MCF 10A (cell line): ENCODE data around the gene TNFSF4. TPM values are rescaled to one million over a fixed set of nuclear protein-coding genes. Genes with fewer than 3 reads are reported as not detected.

Experiments
- BruUV-seq: library from RNA; stranded (reverse); fragments of 400-500 nt; replicated peaks from 2 replicates; lab custom pipeline; 2021; lab: Mats Ljungman, UMichigan
- CTCF ChIA-PET: fragments of 300-600 bp; sonication (Branson Sonifier 250); formaldehyde crosslinking; extraction: SDS; loops from one replicate; lab custom pipeline; 2021; ENCODE audit warnings: antibody characterized with exemption, inconsistent platforms; lab: Yijun Ruan, JAX
- POLR2A ChIA-PET: fragments of 300-600, 350-650 bp; sonication (Branson Sonifier 250); formaldehyde crosslinking; extraction: SDS; loops from one replicate; lab custom pipeline; 2020; ENCODE audit warnings: antibody characterized with exemption, inconsistent platforms; lab: Yijun Ruan, JAX
- DNase-seq: peaks from one replicate; pipeline ENCODE4 v3.0.0-alpha.2; 2018; ENCODE audit not compliant: unreplicated experiment
- H3K27ac Mint-ChIP-seq: one replicate; pipeline ENCODE4 v1.8.0; 2022; ENCODE audit warnings: mild to moderate bottlenecking, low read depth, mixed read lengths; ENCODE audit not compliant: unreplicated experiment
- H3K27me3 Mint-ChIP-seq: one replicate; pipeline ENCODE4 v1.8.0; 2022; ENCODE audit warnings: mixed read lengths; ENCODE audit not compliant: insufficient read depth, unreplicated experiment
- H3K36me3 Mint-ChIP-seq: one replicate; pipeline ENCODE4 v1.8.0; 2022; ENCODE audit warnings: mild to moderate bottlenecking, moderate library complexity, mixed read lengths; ENCODE audit not compliant: insufficient read depth, unreplicated experiment
- H3K4me1 Mint-ChIP-seq: one replicate; pipeline ENCODE4 v1.8.0; 2022; ENCODE audit warnings: mixed read lengths; ENCODE audit not compliant: insufficient read depth, unreplicated experiment
- H3K4me3 Mint-ChIP-seq: one replicate; pipeline ENCODE4 v1.8.0; 2022; ENCODE audit warnings: mild to moderate bottlenecking, moderate library complexity, mixed read lengths; ENCODE audit not compliant: unreplicated experiment
- H3K9me3 Mint-ChIP-seq: one replicate; pipeline ENCODE4 v1.8.0; 2022; ENCODE audit warnings: mixed read lengths; ENCODE audit not compliant: unreplicated experiment
- intact Hi-C: fragments of 100-400 bp; cut with micrococcal nuclease; formaldehyde crosslinking; loops from 2 replicates; pipeline ENCODE4 v1.14.1; 2022
- total RNA-seq: library from RNA; stranded (reverse); gene quantifications from 2 replicates; pipeline ENCODE4 v1.2.3, GENCODE V29; 2022
- TF ChIP-seq, protein P1 (sequence below): fragments of 200-600 bp; IDR thresholded peaks from one replicate; pipeline ENCODE4 v1.8.0; 2022; ENCODE audit warnings: antibody characterized with exemption, mild to moderate bottlenecking; ENCODE audit not compliant: unreplicated experiment

The TNFSF4 gene
- total RNA-seq, 1 experiment from 2014 or later, result 0.23 TPM

DNA sequence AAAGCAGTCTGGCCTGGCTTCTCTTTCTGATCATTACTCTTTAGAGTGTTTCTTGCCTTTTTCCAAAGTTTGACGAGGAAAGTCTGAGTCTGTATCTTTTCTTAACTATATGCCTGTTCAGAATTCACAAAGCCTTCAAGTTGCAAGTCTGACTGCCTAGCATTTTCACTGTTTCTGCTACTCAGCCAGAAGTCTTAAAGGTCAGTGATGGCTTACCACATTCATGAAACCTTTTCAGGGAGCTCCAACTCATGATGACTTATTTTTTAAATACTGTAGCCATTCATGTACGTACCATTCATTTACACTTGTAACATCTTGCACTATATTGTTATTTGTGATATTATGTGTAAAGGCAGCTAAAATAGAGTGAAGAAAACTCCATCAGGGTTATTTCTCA, 58.2 kb downstream of the TNFSF4 start:
- no peak overlapping the region for H3K4me3 Mint-ChIP-seq
- peaks cover 4% of the 10 kb centered on the region for H3K36me3 Mint-ChIP-seq
- ChIA-PET CTCF (interaction anchor here (0.6 to 0.7 kb wide), 3 partner anchors 22 to 382 kb away, joined by 3 read pairs; no protein-coding TSS in a partner anchor), POLR2A (interaction anchor here (0.7 to 1.2 kb wide), 2 partner anchors 26 to 1928 kb away, joined by 3 to 5 read pairs; no protein-coding TSS in a partner anchor)
- no peak for DNase-seq
- peaks cover 19% of the 10 kb centered on the region for H3K4me1 Mint-ChIP-seq
- no peaks in the 10 kb centered on the region for H3K27me3 Mint-ChIP-seq
- TF ChIP-seq, protein P1, sequence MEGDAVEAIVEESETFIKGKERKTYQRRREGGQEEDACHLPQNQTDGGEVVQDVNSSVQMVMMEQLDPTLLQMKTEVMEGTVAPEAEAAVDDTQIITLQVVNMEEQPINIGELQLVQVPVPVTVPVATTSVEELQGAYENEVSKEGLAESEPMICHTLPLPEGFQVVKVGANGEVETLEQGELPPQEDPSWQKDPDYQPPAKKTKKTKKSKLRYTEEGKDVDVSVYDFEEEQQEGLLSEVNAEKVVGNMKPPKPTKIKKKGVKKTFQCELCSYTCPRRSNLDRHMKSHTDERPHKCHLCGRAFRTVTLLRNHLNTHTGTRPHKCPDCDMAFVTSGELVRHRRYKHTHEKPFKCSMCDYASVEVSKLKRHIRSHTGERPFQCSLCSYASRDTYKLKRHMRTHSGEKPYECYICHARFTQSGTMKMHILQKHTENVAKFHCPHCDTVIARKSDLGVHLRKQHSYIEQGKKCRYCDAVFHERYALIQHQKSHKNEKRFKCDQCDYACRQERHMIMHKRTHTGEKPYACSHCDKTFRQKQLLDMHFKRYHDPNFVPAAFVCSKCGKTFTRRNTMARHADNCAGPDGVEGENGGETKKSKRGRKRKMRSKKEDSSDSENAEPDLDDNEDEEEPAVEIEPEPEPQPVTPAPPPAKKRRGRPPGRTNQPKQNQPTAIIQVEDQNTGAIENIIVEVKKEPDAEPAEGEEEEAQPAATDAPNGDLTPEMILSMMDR, result no peak
- H3K27ac Mint-ChIP-seq, result no peak overlapping the region
- no TSS peak for BruUV-seq
- peaks cover 33% of the 10 kb centered on the region for H3K9me3 Mint-ChIP-seq
- intact Hi-C loops, result no loop called here

DNA sequence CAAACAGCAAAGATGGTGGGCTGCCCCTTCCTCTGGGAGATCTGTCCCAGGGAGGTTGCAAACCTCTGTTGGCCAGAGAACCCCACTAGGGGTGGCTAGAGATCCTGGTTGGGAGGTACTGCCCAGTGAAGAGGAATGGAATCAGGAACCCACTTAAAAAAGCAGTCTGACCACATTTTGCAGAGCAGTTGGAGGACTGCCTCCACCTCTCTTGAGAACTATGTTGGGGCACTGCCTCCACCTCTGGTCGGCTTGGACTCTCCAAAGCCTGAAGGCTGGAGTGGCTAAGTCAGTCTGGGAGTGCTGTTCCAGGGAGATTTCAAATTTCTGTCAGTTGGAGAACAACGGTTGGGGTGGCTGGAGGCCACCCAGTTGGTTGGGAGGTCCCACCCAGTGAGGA, 58.6 kb downstream of the TNFSF4 start:
- Mint-ChIP-seq H3K36me3 (no peaks in the 10 kb centered on the region), H3K4me3 (no peak overlapping the region), H3K9me3 (peaks cover 33% of the 10 kb centered on the region), H3K4me1 (peaks cover 19% of the 10 kb centered on the region), H3K27ac (no peak overlapping the region), H3K27me3 (no peaks in the 10 kb centered on the region)
- no peak for DNase-seq
- intact Hi-C loops, result no loop called here
- no TSS peak for BruUV-seq
- ChIA-PET POLR2A (no interaction called here), CTCF (interaction anchor here (0.7 kb wide), 2 partner anchors 22 to 34 kb away, joined by 3 read pairs; no protein-coding TSS in a partner anchor)
- TF ChIP-seq, protein P1, result no peak

DNA sequence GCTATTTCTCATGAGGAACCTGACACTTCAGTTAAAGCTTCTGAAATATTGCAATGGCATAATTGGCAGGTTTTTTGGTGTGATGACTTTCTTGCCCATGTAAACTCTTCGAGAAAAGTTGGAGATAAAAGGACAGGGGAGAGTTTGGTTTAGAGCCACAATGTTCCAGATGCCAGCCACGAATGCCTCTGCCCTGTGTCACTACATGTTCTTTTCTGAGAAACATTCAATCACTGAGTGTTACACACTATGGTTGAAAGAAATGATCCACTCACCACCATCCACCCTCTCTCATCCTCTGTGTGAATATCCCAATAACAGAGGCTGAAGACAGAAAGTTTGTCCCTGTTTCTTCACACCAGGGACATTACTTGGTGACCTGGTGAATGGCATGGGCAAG, 66.4 kb downstream of the TNFSF4 start:
- Mint-ChIP-seq H3K27ac (no peak overlapping the region), H3K36me3 (no peaks in the 10 kb centered on the region), H3K27me3 (no peaks in the 10 kb centered on the region), H3K9me3 (peaks cover 14% of the 10 kb centered on the region), H3K4me3 (no peak overlapping the region), H3K4me1 (peaks cover 11% of the 10 kb centered on the region)
- ChIA-PET CTCF (no interaction called here), POLR2A (no interaction called here)
- intact Hi-C loops, result no loop called here
- no TSS peak for BruUV-seq
- TF ChIP-seq, protein P1, result no peak
- no peak for DNase-seq

DNA sequence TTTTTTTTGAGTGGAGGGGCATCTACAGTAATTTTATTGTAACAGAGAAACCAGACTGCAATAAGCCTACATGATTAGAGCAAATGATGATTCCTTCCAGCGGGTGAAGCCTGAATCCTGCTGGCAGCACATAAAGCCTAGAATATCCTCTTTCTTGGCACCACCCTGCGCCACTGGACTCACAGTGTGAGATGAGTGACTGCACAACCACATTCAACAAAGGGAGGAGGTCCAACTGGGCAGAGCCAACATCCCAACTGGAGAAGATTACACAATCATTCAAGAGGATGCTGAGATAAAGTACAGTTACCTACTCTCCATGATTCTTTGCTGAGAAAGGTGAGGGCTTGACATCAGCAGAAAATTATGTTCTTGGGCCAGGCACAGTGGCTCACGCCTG, 67.4 kb downstream of the TNFSF4 start:
- Mint-ChIP-seq H3K27ac (no peak overlapping the region), H3K4me3 (no peak overlapping the region), H3K36me3 (no peaks in the 10 kb centered on the region), H3K9me3 (peaks cover 4% of the 10 kb centered on the region), H3K27me3 (no peaks in the 10 kb centered on the region), H3K4me1 (peaks cover 11% of the 10 kb centered on the region)
- intact Hi-C loops, result no loop called here
- no TSS peak for BruUV-seq
- TF ChIP-seq, protein P1, result no peak
- POLR2A ChIA-PET, result no interaction called here
- CTCF ChIA-PET, result no interaction called here
- no peak for DNase-seq
